ENCODE data around the gene GALNT2.

DNA sequence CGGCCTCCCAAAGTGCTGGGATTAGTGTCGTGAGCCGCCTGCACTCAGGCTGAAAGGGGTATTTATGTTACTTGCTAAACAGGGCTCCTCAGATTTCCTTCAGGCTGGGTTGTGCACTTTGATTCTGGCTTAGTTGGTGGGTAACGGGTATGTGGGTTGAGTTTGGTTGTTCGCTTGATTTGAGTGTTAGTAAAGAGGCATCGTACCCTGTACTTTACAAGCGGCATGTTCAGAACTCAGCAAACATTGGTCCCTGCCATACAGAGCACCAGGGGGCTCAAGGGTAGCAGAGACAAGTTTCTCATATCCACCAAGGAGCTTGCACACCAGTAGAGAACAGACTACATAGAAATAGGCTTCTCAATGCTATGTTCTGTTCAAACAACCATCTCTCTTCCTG is 211.3 kb downstream of the GALNT2 start:
- TF ChIP-seq POLR2AphosphoS5 (IDR thresholded peaks at IDR 0.05; ENCODE audit: borderline replicate concordance, low read depth, low read length) (no peak), EZH2 (IDR thresholded peaks at IDR 0.05) (no peak), FOXP2 (optimal IDR thresholded peaks at IDR 0.05; ENCODE audit: control extremely low read depth, extremely low read length, insufficient read depth) (no peak)
